PC-3 (cell line): ENCODE results near the gene MMP7. TPM values are rescaled to one million over a fixed set of nuclear protein-coding genes. Genes with fewer than 3 reads are reported as not detected.

Source experiments
- ATAC-seq: fragments of 200-7000 bp; cut with Tn5 transposase; 2 replicates; pipeline ENCODE4 v1.9.1; 2020; ENCODE audit warnings: mild to moderate bottlenecking, moderate library complexity
- BruUV-seq: library from RNA; stranded (reverse); fragments of 400-500 nt; replicated peaks from 2 replicates; lab custom pipeline; 2021; lab: Mats Ljungman, UMichigan
- CTCF ChIA-PET: fragments of 300-600 bp; sonication (Branson Sonifier 250); formaldehyde crosslinking; loops from one replicate; lab custom pipeline; 2022; ENCODE audit warnings: antibody characterized with exemption; lab: Charles Lee
- POLR2A ChIA-PET: fragments of 300-600 bp; sonication (Branson Sonifier 250); formaldehyde crosslinking; loops from one replicate; lab custom pipeline; 2022; ENCODE audit warnings: antibody characterized with exemption; ENCODE audit not compliant: unreplicated experiment; lab: Charles Lee
- DNase-seq: peaks from one replicate; pipeline ENCODE4 v3.0.0-alpha.2; 2015
- H2AFZ ChIP-seq: fragments of 300-600 bp; sonication (generic); 2 replicates; pipeline ENCODE4 v1.6.0; 2016; ENCODE audit warnings: antibody characterized with exemption, low read length
- H3F3A ChIP-seq: fragments of 300-600 bp; sonication (generic); one replicate; pipeline ENCODE4 v1.6.0; 2017; ENCODE audit warnings: antibody characterized with exemption, low read length, control low read depth, mild to moderate bottlenecking; ENCODE audit not compliant: unreplicated experiment
- H3K27ac ChIP-seq: fragments of 300-600 bp; sonication (generic); 2 replicates; pipeline ENCODE4 v1.5.1; 2016; ENCODE audit warnings: mild to moderate bottlenecking, low read length
- H3K27me3 ChIP-seq: fragments of 300-600 bp; sonication (generic); 2 replicates; pipeline ENCODE4 v1.6.1; 2016; ENCODE audit warnings: low read length, mixed read lengths
- H3K36me3 ChIP-seq: fragments of 300-600 bp; sonication (generic); 2 replicates; pipeline ENCODE4 v1.6.1; 2016; ENCODE audit warnings: low read depth, mixed run types, low read length, mixed read lengths
- H3K4me1 ChIP-seq: fragments of 300-600 bp; sonication (generic); 2 replicates; pipeline ENCODE4 v1.5.1; 2016; ENCODE audit warnings: low read length; ENCODE audit not compliant: insufficient read depth
- H3K4me2 ChIP-seq: fragments of 300-600 bp; sonication (generic); 2 replicates; pipeline ENCODE4 v1.6.0; 2016; ENCODE audit warnings: low read length
- H3K4me3 ChIP-seq: fragments of 300-600 bp; sonication (generic); 2 replicates; pipeline ENCODE4 v1.5.1; 2016; ENCODE audit warnings: mild to moderate bottlenecking, low read length, mixed read lengths
- H3K79me2 ChIP-seq: fragments of 300-600 bp; sonication (generic); 2 replicates; pipeline ENCODE4 v1.6.1; 2017; ENCODE audit warnings: low read length, mixed read lengths
- H3K9ac ChIP-seq: fragments of 300-600 bp; sonication (generic); 2 replicates; pipeline ENCODE4 v1.6.0; 2016; ENCODE audit warnings: mild to moderate bottlenecking, low read length
- H3K9me2 ChIP-seq: fragments of 300-600 bp; sonication (generic); replicated peaks from 2 replicates; pipeline ENCODE4 v1.6.1; 2016; ENCODE audit warnings: mixed run types, low read length, mixed read lengths
- H3K9me3 ChIP-seq: fragments of 300-600 bp; sonication (generic); 2 replicates; pipeline ENCODE4 v1.6.1; 2016; ENCODE audit warnings: low read length, mixed read lengths
- H4K20me1 ChIP-seq: fragments of 300-600 bp; sonication (generic); 2 replicates; pipeline ENCODE4 v1.6.1; 2016; ENCODE audit warnings: low read length, mixed read lengths
- CTCF ChIP-seq: fragments of 300-600 bp; sonication (generic); conservative IDR thresholded peaks from 2 replicates; pipeline ENCODE4 v1.5.1; 2017; ENCODE audit warnings: antibody characterized with exemption, low read depth, mild to moderate bottlenecking, low read length
- EZH2 ChIP-seq: fragments of 300-600 bp; sonication (generic); IDR thresholded peaks from one replicate; pipeline ENCODE4 v1.6.1; 2017; ENCODE audit warnings: antibody characterized with exemption, mild to moderate bottlenecking, low read length; ENCODE audit not compliant: unreplicated experiment
- EZH2phosphoT487 ChIP-seq: fragments of 300-600 bp; sonication (generic); IDR thresholded peaks from 2 replicates; pipeline ENCODE4 v1.6.1; 2018; ENCODE audit warnings: mild to moderate bottlenecking, antibody characterized with exemption, low read length, borderline replicate concordance
- intact Hi-C: fragments of 100-400 bp; cut with micrococcal nuclease; formaldehyde crosslinking; loops from 2 replicates; pipeline ENCODE4 v1.9.0; 2023
- total RNA-seq: library from RNA; depleted of rRNA; stranded (reverse); fragments of >200 nt; gene quantifications from 2 replicates; pipeline ENCODE4 v1.2.3, GENCODE V29; 2014

The MMP7 gene
- total RNA-seq, 1 experiment from 2014 or later = 0.18 TPM

- no peaks in the 10 kb centered on the region for H3K79me2 ChIP-seq
- CTCF ChIA-PET = interaction anchor here (0.7 to 0.8 kb wide), 3 partner anchors 8 to 697 kb away, joined by 3 read pairs; no protein-coding TSS in a partner anchor
- ATAC-seq = peak; percentile 95
- H3K9me3 ChIP-seq = 0 out of 2 replicates have a peak, but pooled peaks cover 9% of the 10 kb centered on the region
- peaks cover 43% of the 10 kb centered on the region for H3K4me1 ChIP-seq
- intact Hi-C loops = loop anchor here (1.0 to 10.0 kb wide), 3 partner anchors 35 to 221 kb away; partner anchors contain the start of gene MMP10
- no TSS peak for BruUV-seq
- H3K9me2 ChIP-seq = no peaks in the 10 kb centered on the region
- H3F3A ChIP-seq = peaks cover 8% of the 10 kb centered on the region
- TF ChIP-seq EZH2phosphoT487 = no peak
- no peak for TF ChIP-seq CTCF
- no peak for TF ChIP-seq EZH2
- 0 out of 2 replicates have a peak overlapping the region, but pooled peaks have one; percentile 2 for H2AFZ ChIP-seq
- H3K4me3 ChIP-seq = peak overlapping the region; percentile 23
- DNase-seq = peak; percentile 99
- H3K36me3 ChIP-seq = peaks cover 2% of the 10 kb centered on the region; the same call in 1 of the 2 replicates
- no peaks in the 10 kb centered on the region for H3K27me3 ChIP-seq
- H3K27ac ChIP-seq = peak overlapping the region; percentile 89
- H4K20me1 ChIP-seq = no peaks in the 10 kb centered on the region
- POLR2A ChIA-PET = interaction anchor here (0.5 kb wide), 1 partner anchor 10 kb away, joined by 3 read pairs; no protein-coding TSS in a partner anchor
- H3K9ac ChIP-seq = peak overlapping the region; percentile 59
- peak overlapping the region; percentile 63 for H3K4me2 ChIP-seq
Measured at GRCh38 chr11:102564110-102564509, 33.6 kb upstream of the MMP7 start.

- H3K9ac ChIP-seq = no peak overlapping the region
- peaks cover 43% of the 10 kb centered on the region for H3K4me1 ChIP-seq
- no peaks in the 10 kb centered on the region for H3K79me2 ChIP-seq
- H3K27ac ChIP-seq = peak overlapping the region; percentile 4
- H2AFZ ChIP-seq = peak overlapping the region; percentile 39
- DNase-seq = no peak
- peak overlapping the region; percentile 79 for H3K4me2 ChIP-seq
- ATAC-seq = no peak
- H3K27me3 ChIP-seq = no peaks in the 10 kb centered on the region
- TF ChIP-seq EZH2phosphoT487 (no peak), EZH2 (no peak), CTCF (no peak)
- intact Hi-C loops = loop anchor here (2.0 to 10.0 kb wide), 3 partner anchors 37 to 223 kb away; partner anchors contain the start of gene MMP10
- H3K4me3 ChIP-seq = no peak overlapping the region
- no TSS peak for BruUV-seq
- peaks cover 8% of the 10 kb centered on the region for H3F3A ChIP-seq
- H4K20me1 ChIP-seq = no peaks in the 10 kb centered on the region
- peaks cover 2% of the 10 kb centered on the region; the same call in 1 of the 2 replicates for H3K36me3 ChIP-seq
- H3K9me3 ChIP-seq = 0 out of 2 replicates have a peak, but pooled peaks cover 3% of the 10 kb centered on the region
- CTCF ChIA-PET = no interaction called here
- no peaks in the 10 kb centered on the region for H3K9me2 ChIP-seq
- POLR2A ChIA-PET = no interaction called here
Measured at GRCh38 chr11:102561636-102562035, 31.1 kb upstream of the MMP7 start.

GRCh38 chr11:102560555-102561011 lies 30.0 kb upstream of the MMP7 start:
- no peaks in the 10 kb centered on the region for H3K27me3 ChIP-seq
- H3K79me2 ChIP-seq = no peaks in the 10 kb centered on the region
- BruUV-seq = no TSS peak
- H3K4me1 ChIP-seq = peaks cover 43% of the 10 kb centered on the region
- H2AFZ ChIP-seq = peak overlapping the region; percentile 64
- no peaks in the 10 kb centered on the region for H4K20me1 ChIP-seq
- H3K36me3 ChIP-seq = no peaks in the 10 kb centered on the region
- H3F3A ChIP-seq = peaks cover 8% of the 10 kb centered on the region
- H3K9ac ChIP-seq = peak overlapping the region; percentile 26; the same call in 1 of the 2 replicates
- peak overlapping the region; percentile 55 for H3K27ac ChIP-seq
- TF ChIP-seq EZH2phosphoT487 (no peak), CTCF (no peak)
- H3K9me2 ChIP-seq = no peaks in the 10 kb centered on the region
- intact Hi-C loops = loop anchor here (2.0 to 10.0 kb wide), 3 partner anchors 38 to 224 kb away; partner anchors contain the start of gene MMP10
- DNase-seq (peak; percentile 65), ATAC-seq (peak; percentile 44)
- CTCF ChIA-PET = interaction anchor here (0.9 kb wide), 1 partner anchor 106 kb away, joined by 3 read pairs; no protein-coding TSS in a partner anchor
- H3K4me2 ChIP-seq = peak overlapping the region; percentile 79
- no peaks in the 10 kb centered on the region for H3K9me3 ChIP-seq
- peak overlapping the region; percentile 60 for H3K4me3 ChIP-seq
- POLR2A ChIA-PET = no interaction called here
